Measurements from ENCODE around the gene FAM241B. TPM values are rescaled to one million over a fixed set of nuclear protein-coding genes. Genes with fewer than 3 reads are reported as not detected.

The FAM241B gene
- total RNA-seq, 1 donor from 2014 or later, result 1.00 TPM

DNA sequence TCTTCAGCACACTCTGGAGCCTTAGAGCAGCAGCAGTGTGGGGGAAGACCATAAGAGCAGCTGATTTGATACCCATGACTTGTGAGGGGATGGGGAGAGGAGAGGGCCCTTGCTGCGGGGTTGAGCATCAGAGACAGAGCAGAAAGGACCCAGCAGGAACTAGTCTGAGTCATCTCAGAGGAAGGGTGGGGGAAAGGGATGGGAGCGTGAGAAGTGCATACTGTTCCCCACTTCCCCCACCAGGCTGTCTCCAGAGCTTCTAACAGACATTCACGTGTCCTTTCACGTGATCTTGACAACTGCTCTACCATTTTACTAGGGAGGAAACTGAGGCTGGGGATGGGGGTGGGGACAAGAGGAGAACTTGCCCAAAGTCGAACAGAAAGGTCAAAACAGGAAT lies 38.7 kb downstream of the FAM241B start:
- no peak for ATAC-seq (ENCODE audit: low read depth)

DNA sequence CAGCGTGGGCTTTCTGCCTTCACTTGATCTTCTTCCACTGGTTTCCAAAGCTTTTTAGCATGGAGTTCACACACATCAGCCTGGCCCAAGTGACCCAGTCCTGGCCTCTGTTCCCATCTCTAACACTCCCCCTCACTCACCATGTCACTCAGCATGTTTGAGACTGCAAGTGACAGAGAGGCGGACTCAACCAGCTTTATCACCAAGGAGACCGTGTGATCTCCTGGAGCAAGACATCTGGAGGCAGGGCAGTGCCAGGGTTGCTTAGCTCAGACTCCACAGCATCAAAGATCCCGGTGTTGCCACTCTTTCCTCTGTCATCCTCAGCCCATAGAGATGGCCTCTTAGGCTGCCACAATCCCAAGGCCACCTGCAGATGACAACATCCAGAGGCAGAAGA lies 39.4 kb downstream of the FAM241B start:
- no peak overlapping the region for H3K4me3 Mint-ChIP-seq
- peaks cover 24% of the 10 kb centered on the region for H3K27me3 Mint-ChIP-seq
- POLR2A ChIA-PET, result no interaction called here
- CTCF ChIA-PET, result no interaction called here
- H3K9me3 Mint-ChIP-seq, result no peaks in the 10 kb centered on the region
- intact Hi-C loops (cut with micrococcal nuclease), result no loop called here
- no peaks in the 10 kb centered on the region for H3K4me1 Mint-ChIP-seq
- no peak overlapping the region for H3K27ac Mint-ChIP-seq
- H3K36me3 Mint-ChIP-seq (ENCODE audit: low read depth), result no peaks in the 10 kb centered on the region
- DNase-seq (no peak), ATAC-seq (ENCODE audit: low read depth) (no peak)
- TF ChIP-seq, protein P1, sequence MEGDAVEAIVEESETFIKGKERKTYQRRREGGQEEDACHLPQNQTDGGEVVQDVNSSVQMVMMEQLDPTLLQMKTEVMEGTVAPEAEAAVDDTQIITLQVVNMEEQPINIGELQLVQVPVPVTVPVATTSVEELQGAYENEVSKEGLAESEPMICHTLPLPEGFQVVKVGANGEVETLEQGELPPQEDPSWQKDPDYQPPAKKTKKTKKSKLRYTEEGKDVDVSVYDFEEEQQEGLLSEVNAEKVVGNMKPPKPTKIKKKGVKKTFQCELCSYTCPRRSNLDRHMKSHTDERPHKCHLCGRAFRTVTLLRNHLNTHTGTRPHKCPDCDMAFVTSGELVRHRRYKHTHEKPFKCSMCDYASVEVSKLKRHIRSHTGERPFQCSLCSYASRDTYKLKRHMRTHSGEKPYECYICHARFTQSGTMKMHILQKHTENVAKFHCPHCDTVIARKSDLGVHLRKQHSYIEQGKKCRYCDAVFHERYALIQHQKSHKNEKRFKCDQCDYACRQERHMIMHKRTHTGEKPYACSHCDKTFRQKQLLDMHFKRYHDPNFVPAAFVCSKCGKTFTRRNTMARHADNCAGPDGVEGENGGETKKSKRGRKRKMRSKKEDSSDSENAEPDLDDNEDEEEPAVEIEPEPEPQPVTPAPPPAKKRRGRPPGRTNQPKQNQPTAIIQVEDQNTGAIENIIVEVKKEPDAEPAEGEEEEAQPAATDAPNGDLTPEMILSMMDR (IDR thresholded peaks at IDR 0.05), result no peak

More for the DNA sequence above, 38.7 kb downstream of the FAM241B start:
- H3K4me3 Mint-ChIP-seq, result no peak overlapping the region
- intact Hi-C loops (cut with micrococcal nuclease), result no loop called here
- ChIA-PET CTCF (no interaction called here), POLR2A (no interaction called here)
- H3K27ac Mint-ChIP-seq, result no peak overlapping the region
- no peaks in the 10 kb centered on the region for H3K4me1 Mint-ChIP-seq
- H3K9me3 Mint-ChIP-seq, result no peaks in the 10 kb centered on the region
- H3K36me3 Mint-ChIP-seq (ENCODE audit: low read depth), result no peaks in the 10 kb centered on the region
- DNase-seq, result no peak
- H3K27me3 Mint-ChIP-seq, result peaks cover 24% of the 10 kb centered on the region
- TF ChIP-seq, protein P1 (IDR thresholded peaks at IDR 0.05), result no peak

DNA sequence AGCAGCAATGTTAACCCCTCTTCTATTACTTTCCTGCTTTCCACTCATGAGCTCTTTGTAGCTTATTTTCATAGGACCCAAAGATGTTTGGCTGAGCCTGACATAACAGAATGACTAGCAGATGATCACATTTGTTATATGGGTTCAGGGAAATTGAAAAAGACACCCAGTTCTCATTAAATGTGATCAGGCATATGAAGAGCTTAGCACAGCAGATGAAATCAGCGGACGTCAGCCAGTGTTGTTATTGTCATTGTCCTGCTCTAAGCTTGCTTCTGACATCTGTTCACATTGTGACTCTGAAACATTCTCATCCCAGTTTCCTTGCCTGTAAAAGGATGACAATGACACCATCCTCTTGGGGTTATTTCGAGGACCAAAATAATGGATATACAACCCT lies 43.5 kb downstream of the FAM241B start:
- H3K9me3 Mint-ChIP-seq, result no peaks in the 10 kb centered on the region
- TF ChIP-seq, protein P1 (IDR thresholded peaks at IDR 0.05), result no peak
- POLR2A ChIA-PET, result no interaction called here
- H3K36me3 Mint-ChIP-seq (ENCODE audit: low read depth), result no peaks in the 10 kb centered on the region
- H3K4me1 Mint-ChIP-seq, result no peaks in the 10 kb centered on the region
- no peak overlapping the region for H3K27ac Mint-ChIP-seq
- intact Hi-C loops (cut with micrococcal nuclease), result no loop called here
- H3K4me3 Mint-ChIP-seq, result no peak overlapping the region
- DNase-seq, result no peak
- H3K27me3 Mint-ChIP-seq, result peaks cover 23% of the 10 kb centered on the region
- no peak for ATAC-seq (ENCODE audit: low read depth)
- CTCF ChIA-PET, result no interaction called here

DNA sequence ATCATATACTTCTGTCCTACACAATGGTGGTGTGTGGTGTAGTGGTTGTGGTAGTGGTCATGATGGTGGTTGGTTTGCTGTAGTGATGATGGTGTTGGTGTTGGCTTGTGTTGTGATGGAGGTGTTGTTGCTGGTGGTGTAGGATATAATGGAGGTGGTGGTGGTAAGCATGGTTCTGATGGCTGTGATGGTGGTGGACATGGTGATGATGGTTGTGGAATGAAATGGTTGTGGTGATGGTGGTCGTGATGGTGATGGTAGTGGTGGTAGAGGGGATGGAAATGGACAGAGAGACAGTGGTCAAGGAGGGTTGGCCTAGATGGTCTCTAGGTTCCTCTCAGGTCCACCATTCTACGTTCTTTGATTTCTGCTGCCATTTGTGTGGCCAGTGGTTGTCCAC lies 44.7 kb downstream of the FAM241B start:
- no peak overlapping the region for H3K27ac Mint-ChIP-seq

DNA sequence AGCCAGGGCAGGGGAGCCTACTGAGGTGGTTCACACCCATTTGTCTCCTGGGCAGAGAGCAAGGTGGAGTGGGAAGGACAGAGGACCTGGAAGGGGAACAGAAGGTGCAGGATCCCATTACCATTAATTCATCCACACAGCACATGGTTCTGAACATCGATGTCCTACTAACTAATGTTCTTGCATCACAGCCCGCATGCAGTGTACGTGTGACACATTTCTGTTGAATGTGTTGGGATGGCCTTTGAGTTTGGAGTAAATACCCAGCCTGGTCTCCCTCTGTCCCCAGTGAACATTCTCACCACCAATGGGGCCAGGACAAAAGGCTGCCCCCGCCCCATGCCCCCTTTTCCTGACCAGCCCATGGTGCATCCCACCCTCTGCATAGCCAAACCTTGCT lies 46.3 kb downstream of the FAM241B start:
- TF ChIP-seq, protein P1 (IDR thresholded peaks at IDR 0.05), result no peak
- Mint-ChIP-seq H3K4me1 (no peaks in the 10 kb centered on the region), H3K36me3 (ENCODE audit: low read depth) (no peaks in the 10 kb centered on the region), H3K4me3 (no peak overlapping the region), H3K9me3 (no peaks in the 10 kb centered on the region), H3K27me3 (peaks cover 22% of the 10 kb centered on the region), H3K27ac (no peak overlapping the region)
- no peak for ATAC-seq (ENCODE audit: low read depth)
- POLR2A ChIA-PET, result no interaction called here
- intact Hi-C loops (cut with micrococcal nuclease), result no loop called here
- DNase-seq, result no peak
- CTCF ChIA-PET, result no interaction called here

More for the DNA sequence above, 44.7 kb downstream of the FAM241B start:
- CTCF ChIA-PET, result no interaction called here
- TF ChIP-seq, protein P1 (IDR thresholded peaks at IDR 0.05), result no peak
- no peaks in the 10 kb centered on the region for H3K4me1 Mint-ChIP-seq
- H3K36me3 Mint-ChIP-seq (ENCODE audit: low read depth), result no peaks in the 10 kb centered on the region
- POLR2A ChIA-PET, result no interaction called here
- peaks cover 20% of the 10 kb centered on the region for H3K27me3 Mint-ChIP-seq
- intact Hi-C loops (cut with micrococcal nuclease), result no loop called here
- ATAC-seq (ENCODE audit: low read depth) (no peak), DNase-seq (no peak)
- H3K9me3 Mint-ChIP-seq, result no peaks in the 10 kb centered on the region
- H3K4me3 Mint-ChIP-seq, result no peak overlapping the region

Data from activated B cell treated with CpG ODN at 0.5 μM for 24 hours (primary cell).